Renal cortex interstitium (tissue), 11 donors: ENCODE data around the gene DIO3. TPM values are rescaled to one million over a fixed set of nuclear protein-coding genes. Genes with fewer than 3 reads are reported as not detected.

Experiments used
- DNase-seq, 11 donors: peaks; one replicate each; pipeline ENCODE4 v3.0.0-alpha.2; 2013; ENCODE audit warnings: low read depth in 9 of 11, low spot score in 4 of 11; ENCODE audit errors: extremely low read depth in 1 of 11
- polyA plus RNA-seq, 3 donors: library from polyadenylated mRNA; unstranded; fragments of 120-200 nt; gene quantifications; one replicate each; pipeline ENCODE4 v1.2.1, GENCODE V29; 2013; ENCODE audit not compliant: insufficient read length in 3 of 3

DIO3 gene
- polyA plus RNA-seq, 3 donors, result 0.08 to 0.16 (median 0.16) TPM

DNA sequence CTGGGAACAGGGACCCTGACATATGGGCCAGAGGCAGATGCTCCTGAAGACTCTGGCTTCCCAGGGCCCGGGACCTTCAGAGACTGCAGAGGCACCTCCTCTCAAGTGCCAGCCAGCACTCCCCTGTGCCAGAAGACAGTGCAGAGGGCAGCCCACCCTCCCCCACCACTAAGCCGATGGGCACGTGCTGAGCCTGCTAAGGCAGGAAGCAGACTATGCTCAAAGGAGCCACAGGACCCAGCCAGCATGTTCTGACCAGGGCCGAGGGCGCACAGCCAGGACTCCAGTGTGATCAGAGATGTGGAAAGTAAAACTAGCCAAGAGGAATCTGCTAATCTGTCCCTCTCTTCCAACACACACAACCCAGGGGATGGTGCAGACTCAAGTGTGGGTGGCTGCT, 29.8 kb downstream of the DIO3 start:
- DNase-seq, result no peak

DNA sequence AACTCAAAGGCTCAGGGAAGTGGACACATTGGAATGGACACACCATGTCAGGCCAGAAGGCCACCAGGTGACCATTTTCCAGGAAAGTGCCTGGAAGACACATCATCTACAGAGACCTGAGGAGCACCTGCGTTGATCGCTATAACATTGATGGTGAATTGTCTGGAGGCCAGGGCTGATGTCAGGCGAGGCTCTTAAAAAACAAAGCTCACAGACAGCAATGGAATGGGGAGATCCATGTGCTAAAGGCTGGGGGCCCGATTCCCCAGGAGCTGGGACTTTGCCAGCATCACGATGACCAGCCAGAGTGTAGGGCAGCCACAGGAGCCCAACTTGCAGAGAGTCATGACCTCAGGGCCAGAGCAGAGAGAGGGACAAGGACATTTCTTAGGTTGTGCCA, 30.3 kb downstream of the DIO3 start:
- no peak for DNase-seq

DNA sequence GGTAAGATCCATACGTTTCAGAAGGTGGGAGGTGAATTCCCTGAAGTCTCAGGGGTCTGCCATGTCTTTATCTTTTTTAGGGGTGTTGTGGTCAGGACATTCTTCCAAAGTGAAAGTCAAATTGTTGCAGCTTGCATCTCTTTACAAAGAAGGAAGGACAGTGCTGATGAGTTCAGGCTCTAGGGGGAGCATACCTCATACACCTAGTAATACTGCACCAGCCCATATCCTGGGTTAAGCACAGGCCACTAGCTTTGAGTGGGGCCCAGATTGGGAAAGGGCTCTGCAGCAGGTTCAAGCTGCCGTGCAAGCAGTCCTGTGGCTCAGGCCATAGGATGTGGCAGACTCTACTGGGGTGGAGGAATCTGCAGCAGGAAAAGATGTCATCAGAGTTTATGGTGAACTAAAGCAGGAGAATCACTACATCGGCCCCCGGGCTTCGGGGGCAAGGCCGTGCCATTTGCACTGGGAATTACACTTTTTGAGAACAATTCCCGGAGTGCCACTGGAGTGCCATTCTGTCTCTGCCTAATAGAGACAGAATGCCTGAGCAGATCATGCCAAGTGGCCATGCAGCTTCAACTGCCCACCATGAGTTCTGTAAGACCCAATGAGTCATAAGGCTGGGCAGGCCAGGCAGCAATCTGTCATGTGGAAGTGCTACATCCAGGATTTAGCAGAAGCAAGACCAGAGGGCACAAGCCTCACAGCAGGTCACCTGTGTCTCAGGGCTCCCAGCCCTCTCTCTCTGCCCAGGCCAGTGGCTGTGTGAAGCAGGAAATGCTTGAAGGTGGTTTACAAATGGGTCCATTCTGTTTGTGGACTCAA, 32.3 kb downstream of the DIO3 start:
- no peak for DNase-seq

DNA sequence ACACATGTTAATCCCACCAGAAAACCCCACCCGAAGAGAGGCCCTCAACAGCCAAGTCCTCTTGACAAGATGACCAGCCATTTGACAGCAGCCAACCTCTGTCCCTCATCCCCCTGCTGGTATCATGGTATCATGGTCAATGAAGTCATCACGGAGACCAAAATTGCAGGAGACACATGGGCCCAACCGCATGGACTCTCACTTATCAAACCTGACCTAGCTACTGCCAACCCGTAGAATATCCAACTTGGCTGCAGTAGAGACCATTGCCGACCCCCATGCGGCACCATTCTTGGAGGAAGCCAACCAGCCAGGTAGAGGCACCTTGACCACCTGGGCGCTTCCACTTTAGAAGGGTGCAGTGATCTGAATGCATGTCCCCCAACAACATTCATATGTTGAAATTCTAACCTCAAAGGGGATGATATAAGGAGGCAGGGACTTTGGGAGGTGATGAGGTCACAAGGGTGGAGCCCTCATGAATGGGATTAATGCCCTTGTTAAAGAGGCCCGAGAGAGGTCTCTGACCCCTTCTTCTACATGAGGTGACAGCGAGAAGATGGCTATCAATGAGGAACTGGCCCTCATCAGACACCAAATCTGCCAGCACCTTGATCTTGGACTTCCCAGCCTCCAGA, 33.3 kb downstream of the DIO3 start:
- DNase-seq, result no peak

DNA sequence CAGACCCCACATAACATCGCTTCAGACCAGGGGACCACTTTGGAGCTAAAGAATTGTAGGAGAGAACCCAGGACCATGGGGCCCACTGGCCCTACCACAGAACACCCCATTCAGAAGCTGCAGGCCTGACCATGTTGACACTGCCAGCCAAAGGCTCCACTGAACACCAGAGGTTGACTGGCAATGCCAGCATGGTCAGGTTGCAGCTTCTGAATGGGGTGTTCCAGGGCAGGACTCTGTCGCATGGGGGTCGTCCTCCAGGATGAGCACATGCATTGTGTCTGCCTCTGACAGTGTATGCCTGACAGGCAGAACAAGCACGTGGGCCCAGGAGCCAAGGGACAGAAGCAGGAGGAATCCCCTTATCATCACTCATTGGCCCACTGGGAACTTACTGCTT, 34.1 kb downstream of the DIO3 start:
- DNase-seq, result no peak

DNA sequence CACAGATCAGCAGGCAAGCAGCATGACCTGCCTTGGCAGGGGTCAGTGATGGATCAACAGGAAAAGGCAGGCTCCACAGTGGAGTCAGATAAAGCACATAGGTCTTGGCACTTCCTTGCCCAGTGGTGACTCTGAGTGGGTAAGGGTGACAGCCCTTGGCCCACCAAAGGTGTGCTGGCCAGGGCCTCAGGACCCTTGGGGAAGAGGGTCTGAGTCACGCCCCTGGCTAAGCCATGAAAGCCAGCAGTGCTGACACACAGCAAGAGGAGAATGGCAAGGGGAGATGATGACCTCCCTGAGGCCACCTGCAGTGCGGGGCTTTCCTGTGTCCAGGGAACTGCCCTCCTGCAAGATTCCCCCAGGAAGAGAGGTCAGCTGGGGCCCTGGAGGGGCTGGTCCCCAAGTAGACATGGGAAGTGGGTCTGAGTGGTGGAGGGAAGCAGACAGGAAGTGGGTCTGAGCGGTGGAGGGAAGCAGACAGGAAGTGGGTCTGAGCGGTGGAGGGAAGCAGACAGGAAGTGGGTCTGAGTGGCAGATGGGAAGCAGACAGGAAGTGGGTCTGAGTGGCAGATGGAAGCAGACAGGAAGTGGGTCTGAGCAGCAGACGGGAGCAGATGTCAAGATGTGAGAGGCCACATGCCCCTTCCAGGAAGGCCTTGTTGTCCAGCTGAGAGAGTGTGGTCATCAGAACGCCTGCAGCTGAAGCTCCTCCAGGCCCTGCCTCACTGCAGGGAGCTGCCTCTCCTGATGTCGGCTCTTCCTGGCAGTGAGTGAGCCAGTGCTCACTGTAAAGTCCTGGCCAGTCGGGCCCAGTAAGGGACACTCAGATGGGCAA, 34.8 kb downstream of the DIO3 start:
- no peak for DNase-seq

DNA sequence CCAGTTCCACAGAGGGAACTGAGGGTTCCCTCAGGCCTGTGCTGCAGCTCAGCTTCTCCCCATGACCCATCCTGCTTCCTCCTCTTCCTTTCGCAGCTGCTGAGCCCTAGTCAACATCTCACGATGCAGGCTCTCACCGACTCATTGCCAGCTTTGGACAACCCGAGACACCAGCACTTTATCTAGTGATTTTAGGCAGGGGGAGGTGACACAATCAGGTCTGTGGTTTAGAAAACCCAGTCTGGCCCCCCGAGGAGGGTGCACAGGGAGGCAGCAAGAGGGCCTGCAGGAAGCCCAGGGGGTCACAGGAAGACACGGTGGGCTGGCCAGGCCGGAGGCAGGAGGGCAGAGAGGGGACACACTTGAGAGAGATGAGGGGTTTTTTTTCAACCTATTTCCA, 35.4 kb downstream of the DIO3 start:
- no peak for DNase-seq

DNA sequence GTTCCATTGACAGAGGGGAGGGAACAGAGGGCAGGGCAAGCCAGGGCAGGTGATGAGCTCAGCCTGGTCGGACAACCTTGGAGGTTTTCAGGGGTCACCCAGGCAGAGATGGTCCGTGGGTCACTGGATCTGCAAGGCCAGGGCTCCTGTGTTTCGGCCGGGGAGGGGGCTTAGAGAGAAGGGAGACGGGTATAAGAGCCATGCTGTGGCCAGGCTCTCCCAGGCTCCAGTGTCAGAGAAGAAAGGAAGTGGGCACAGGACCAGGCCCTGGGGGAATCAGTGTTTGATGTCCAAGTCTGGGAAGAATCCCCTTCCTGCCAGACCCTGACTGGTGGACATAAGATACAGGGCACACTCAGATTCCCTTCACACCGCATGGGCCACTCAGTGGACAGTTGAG, 36.9 kb downstream of the DIO3 start:
- no peak for DNase-seq

DNA sequence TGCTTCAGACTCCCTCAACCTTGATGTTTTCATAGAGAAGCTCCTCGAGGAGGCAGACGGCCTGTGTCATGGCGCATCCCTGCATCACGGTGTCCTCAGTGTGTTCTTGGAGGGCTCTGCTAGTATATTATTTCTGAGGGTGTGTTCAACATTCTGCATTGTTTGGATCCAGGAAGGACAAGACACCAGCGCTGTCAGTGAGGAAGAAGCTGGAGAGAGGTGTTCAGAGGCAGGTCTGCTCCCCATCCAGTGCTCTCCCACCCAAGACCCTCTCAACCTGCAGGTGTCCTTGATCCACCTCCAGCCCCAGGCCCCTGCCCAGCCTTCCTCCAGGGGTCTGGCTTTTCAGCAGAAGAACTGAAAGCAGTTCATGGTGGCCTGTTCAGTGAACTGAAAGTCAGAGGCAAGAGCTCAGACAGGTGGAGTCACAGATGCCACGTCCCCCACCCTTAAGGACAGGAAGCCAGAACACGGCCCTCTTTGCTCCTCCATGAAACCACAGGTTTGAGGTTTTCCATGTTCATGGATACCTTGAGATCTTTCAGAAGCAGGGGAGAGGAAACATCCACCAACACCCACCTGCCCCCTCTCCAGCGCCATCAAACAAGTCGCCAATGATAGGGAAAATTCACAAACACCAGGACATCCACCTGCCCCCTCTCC, 37.4 kb downstream of the DIO3 start:
- DNase-seq, result no peak

DNA sequence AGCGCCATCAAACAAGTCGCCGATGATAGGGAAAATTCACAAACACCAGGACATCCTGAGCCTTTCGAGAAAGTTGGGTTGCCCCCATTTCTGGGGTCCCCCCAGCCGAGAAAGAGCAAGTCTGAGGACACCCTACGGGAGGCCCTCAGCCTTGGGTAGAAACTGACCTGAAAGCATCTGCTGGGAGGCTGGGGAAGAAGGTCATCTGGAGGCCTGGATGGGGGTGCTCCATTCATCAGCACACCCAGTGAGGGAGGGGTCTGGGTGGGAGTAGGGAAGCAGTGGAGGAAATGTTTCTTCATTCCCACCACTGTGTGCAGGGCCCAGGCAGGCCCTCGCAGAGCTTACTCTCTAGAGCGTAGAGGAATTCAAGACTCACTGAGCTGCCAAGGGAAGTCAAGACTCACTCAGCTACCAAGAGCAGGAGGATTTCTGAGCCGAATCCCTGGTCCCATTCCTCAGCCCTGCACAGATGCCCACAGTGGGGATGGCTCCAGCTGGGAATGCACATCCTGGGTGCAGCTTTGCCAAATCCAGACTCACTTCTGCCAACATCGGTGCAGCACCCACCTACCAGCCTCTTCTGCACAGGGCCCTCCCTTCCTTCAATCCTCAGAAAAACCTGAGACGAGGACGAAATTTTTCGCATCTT, 38.1 kb downstream of the DIO3 start:
- DNase-seq, result no peak

DNA sequence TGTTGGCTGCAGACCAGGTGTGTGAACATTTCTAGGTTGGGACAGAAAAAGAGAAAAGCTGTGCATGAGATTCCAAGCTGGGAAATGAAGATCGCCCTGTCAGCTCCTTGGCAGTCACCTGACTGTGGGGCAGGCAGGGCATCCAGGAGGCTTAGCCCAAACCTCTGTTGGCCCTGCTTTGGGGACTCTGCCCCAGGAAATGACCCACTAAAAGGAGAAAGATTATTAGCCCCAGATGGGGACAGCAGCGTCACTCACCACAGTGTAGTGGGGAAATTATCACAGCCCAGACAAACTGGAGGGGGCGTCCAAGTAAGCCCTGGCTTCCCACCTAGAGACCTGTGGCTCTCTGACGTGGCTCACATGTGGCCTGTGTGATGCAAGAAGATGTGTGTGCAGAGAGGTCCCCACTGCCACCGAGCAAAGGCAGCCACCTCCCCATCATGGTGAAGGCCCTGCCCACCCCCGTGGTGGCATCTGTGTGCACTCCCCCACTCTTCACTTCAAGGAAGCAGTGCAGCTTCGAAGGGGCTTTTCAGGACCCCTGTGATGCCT, 39.1 kb downstream of the DIO3 start:
- no peak for DNase-seq

DNA sequence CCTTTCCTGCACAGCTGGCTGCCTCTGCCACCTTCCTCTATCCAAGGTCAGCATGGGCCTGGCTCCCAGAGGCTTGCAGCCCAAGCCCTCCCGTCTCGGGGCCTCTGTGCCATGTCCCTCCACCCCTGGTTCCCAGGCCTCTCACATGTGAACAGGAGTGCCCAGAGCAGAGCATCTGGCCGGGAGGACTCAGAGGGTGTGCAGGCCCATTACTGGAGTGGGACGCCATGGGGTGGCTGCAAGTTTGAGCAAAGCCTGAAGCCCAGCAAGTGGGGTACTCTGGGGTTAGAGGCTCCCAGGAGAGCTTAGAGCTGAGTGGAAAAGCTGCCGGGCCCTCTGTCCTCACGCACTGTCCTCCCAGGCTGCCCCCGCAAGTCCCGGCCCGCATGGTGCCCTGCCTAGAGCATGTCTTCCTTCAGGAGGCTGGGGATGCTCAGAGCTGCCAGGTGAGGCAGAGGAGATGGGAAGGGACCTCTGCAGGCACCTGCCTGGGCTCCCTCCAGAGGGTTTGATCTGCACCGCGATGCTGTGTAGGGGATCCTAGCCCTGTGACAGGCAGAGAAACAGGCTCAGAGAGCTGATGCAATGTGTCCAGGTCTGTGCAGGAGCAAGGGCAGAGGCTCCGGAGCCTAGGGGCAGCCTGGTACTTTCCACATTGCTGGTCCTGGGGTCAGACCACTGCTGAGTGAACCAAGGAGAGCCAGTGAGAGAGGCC, 39.8 kb downstream of the DIO3 start:
- DNase-seq, result no peak

DNA sequence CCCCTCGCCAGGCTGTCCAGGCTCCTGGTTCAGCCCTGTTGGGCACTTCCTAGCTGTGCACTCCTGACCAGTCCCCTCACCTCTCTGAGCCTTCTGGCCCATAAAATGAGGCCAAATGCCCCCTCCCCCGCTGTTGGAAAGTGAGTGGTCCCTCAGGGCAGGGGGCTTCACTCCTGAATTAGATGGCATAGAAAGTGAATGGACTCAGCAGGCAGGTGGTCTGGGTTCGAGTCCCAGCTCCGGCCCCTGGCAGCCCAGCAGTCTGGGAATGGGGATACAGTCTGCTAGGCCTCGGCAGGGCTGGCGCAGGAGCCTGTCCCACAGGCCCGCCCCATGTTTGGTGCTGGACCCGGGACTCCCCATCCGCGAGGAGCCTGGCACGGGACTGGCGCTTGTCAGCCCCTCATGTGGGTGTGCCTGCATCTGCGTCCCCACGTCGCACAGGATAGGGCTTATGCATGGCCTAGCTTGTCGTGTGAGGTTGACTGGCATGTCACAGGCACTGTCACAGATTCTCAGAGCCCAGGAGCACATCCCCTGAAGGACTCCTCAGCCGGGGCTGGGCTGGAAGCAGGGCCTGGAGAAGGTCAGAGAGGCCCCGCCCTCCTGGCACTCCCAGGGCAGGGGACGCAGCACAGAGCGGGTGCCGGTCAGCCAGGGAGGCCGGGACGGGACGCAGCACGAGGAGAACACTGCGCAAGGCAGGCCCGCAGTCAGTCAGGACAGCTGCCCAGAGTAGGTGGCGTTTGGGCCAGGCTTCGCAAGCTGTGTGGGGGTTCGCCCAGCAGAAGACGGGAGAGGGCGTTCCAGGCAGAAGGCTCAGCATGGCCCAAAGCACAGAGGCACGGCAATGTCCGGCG, 40.5 kb downstream of the DIO3 start:
- no peak for DNase-seq

DNA sequence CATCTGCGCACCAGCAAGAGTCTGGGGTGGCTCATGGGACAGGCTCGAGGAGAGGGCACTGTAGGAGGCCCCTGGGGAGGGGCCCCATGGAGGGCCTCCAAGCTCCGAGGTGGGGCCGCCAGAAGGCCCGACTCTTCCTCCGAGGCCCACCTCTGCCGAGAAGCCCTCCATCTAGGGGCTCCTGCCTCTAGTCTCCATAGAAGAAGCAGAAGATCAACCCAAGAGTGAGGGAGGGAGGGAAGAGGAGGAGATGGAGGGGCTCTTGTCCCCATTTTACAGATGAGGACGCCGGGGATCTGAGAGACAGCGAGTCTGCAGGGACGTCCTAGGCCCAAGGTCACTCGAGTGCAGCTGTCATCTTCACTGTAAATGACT, 41.2 kb downstream of the DIO3 start:
- DNase-seq, result no peak

DNA sequence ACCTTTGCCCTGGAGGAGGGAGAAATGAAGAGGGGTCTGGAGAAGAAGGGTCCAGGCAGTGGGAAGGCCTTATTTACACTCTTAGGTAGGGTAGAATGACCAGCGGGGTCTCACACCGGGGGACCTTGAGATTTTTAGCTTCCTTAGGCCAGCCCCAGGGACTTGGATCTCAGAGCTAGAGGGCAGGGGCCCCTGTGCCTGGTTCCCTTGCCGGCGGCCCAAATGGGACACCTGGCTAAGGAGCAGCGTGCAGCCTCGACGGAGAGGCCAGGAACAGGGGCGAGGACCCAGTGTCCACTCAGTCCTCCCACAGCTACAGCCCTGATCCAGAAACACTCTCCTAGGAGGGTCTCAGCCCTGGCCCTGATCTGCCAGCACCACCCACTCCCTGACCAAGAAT, 41.8 kb downstream of the DIO3 start:
- no peak for DNase-seq

DNA sequence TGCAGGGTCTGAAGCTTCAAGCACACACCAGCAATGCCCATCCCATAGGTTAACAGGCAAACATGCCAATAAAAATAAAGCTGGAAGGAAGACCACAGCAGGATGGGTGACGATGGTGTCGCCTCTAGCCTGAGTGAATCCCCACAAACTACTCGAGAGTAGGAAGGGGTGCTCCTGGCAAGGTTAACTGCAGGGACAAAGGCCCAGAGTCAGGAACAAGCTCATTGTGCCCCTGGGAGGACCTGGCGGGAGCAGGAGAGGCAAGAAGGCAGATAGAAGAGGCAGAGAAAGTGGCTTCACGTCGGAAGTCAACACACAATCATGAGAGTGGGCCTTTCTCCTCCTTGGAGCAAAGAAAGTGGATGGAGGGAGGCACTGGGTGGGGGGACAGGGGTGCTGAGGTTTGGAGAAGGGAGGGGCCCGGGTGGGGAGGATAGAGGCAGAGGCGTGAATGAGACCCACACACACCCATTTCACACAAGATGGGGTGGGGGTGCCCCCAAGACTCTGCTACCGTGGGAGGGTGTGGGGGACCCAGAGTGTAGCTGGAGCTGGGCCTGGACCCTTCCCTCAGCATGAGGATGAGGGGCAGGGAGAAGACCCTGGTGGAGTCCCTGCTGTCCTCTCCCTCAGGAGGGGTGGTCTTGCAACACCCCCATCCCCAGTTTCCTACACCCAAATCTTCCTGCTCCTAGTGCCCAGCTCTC, 43.1 kb downstream of the DIO3 start:
- no peak for DNase-seq
